ENCODE data around the gene KLK4. TPM values are rescaled to one million over a fixed set of nuclear protein-coding genes. Genes with fewer than 3 reads are reported as not detected.

The KLK4 gene
- total RNA-seq, 1 experiment from 2014 or later, result not detected

DNA sequence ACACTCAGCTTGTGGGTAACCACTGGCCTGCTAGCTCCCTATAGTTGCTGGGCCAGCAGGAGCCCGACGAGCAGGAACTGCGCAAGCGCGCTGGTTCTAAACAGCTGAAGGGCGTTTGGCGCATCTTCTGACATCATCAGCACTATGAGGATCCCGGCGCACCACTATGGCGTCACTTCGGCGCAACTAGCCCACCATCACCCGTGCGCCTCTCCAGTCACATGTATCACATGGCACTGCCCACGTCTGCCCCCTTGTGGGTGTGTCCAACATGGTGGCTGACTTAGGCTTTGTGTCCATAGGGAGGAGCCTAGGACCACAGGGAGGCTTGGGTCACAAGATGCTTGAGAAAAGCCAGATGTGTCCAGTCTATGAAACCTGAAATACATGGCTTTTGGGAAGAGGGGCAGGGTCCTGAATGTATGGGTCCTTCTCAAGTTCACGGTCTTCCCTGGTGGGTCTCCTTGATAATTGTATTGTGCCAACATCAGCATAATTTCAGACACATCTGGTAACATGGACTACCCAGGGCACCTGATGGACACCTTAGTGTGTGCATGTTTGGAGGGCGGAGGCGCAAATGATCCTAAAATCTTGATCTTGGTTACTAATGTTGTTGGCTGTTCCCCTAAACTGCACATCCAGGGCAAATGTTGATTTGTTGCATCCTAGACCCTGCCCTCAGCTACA lies 18.0 kb downstream of the KLK4 start:
- in situ Hi-C loops (cut with HindIII; ENCODE audit: low pct_unique_long_range_greater_than_20kb, low sequenced_read_pairs), result no loop called here

DNA sequence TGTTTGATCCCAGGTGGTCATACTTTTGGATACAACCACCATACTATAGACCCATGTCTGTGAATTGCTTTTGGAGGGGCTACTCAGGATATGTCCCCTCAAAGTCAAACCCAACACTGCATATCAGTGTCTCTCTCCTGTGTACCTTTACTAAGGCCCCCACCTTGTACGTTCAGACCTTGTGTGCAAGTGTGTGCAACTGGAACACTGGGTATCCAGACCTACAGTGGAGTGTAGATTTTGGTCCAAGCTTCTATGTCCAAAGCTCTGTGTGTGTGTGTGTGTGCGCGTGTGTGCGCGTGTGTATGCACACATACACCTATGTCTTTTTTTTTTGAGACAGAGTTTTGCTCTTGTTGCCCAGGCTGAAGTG lies 20.0 kb downstream of the KLK4 start:
- in situ Hi-C loops (cut with HindIII; ENCODE audit: low pct_unique_long_range_greater_than_20kb, low sequenced_read_pairs), result no loop called here

More for the DNA sequence above, 18.0 kb downstream of the KLK4 start:
- DNase-seq (ENCODE audit: low read depth), result no peak

DNA sequence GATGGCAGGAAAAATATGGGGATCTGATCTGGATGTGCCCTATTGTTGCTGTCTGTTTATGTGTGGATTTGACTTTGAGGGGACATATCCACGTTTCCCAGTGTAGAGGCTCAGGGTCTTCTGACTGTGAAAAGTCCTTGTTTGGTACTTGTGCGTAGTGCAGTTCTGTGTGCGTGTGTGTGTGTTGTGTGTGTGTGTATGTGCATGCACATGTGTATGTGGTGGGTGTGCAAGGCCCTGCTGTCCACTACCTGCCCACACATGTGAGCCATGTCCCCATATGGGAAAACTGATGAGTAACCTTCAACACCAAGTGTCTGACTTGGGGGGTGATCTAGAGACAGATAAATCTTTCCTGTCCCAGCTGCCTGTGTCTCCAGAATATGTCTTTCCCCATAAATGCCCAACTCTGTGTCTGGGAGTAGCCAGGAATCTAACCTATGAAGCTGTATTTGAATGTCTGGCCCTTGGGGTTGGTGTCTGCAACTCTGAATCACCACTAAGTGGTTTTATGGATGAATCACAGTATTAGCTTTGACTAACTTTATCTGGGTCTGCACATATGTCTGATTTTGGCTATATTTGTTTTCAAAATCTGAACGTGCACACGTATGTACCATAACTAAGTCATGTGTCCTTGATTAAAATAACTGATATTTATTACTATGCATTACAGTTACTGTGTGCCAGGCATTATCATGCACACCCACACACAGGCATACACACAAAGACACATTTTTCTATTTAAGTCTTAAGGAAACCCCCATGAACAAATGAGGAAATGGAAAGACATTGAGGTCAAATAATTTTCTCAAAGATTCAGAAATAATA lies 20.6 kb downstream of the KLK4 start:
- in situ Hi-C loops (cut with HindIII; ENCODE audit: low pct_unique_long_range_greater_than_20kb, low sequenced_read_pairs), result no loop called here
- DNase-seq (ENCODE audit: low read depth), result no peak

More for the DNA sequence above, 20.0 kb downstream of the KLK4 start:
- no peak for DNase-seq (ENCODE audit: low read depth)

- no peak for DNase-seq (ENCODE audit: low read depth)
- in situ Hi-C loops (cut with HindIII; ENCODE audit: low pct_unique_long_range_greater_than_20kb, low sequenced_read_pairs), result no loop called here
These were observed 21.6 kb downstream of the KLK4 start for GRCh38 chr19:50889638-50890037.

- in situ Hi-C loops (cut with HindIII; ENCODE audit: low pct_unique_long_range_greater_than_20kb, low sequenced_read_pairs), result no loop called here
- no peak for DNase-seq (ENCODE audit: low read depth)
These were observed 29.0 kb downstream of the KLK4 start for GRCh38 chr19:50882188-50882587.

DNA sequence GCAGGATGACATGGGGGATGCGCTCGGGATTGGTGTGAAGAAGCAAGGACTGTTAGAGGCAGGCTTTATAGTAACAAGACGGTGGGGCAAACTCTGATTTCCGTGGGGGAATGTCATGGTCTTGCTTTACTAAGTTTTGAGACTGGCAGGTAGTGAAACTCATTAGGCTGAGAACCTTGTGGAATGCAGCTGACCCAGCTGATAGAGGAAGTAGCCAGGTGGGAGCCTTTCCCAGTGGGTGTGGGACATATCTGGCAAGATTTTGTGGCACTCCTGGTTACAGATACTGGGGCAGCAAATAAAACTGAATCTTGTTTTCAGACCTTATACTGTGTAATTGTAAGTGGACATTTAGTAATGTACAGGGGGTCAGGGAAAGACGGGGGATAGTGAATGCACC lies 31.0 kb downstream of the KLK4 start:
- no peak for DNase-seq (ENCODE audit: low read depth)
- in situ Hi-C loops (cut with HindIII; ENCODE audit: low pct_unique_long_range_greater_than_20kb, low sequenced_read_pairs), result no loop called here

DNA sequence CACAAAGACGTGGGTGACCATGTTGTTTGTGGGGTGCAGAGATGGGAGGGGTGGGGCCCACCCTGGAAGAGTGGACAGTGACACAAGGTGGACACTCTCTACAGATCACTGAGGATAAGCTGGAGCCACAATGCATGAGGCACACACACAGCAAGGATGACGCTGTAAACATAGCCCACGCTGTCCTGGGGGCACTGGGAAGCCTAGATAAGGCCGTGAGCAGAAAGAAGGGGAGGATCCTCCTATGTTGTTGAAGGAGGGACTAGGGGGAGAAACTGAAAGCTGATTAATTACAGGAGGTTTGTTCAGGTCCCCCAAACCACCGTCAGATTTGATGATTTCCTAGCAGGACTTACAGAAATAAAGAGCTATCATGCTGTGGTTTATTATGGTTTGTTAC lies 32.3 kb downstream of the KLK4 start:
- in situ Hi-C loops (cut with HindIII; ENCODE audit: low pct_unique_long_range_greater_than_20kb, low sequenced_read_pairs), result no loop called here
- DNase-seq (ENCODE audit: low read depth), result no peak

DNA sequence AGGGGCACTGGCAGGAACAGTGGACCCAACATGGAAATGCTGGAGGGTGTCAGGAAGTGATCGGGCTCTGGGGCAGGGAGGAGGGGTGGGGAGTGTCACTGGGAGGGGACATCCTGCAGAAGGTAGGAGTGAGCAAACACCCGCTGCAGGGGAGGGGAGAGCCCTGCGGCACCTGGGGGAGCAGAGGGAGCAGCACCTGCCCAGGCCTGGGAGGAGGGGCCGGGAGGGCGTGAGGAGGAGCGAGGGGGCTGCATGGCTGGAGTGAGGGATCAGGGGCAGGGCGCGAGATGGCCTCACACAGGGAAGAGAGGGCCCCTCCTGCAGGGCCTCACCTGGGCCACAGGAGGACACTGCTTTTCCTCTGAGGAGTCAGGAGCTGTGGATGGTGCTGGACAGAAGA lies 33.9 kb downstream of the KLK4 start:
- in situ Hi-C loops (cut with HindIII; ENCODE audit: low pct_unique_long_range_greater_than_20kb, low sequenced_read_pairs), result no loop called here
- no peak for DNase-seq (ENCODE audit: low read depth)

GRCh38 chr19:50876456-50876855 lies 34.7 kb downstream of the KLK4 start:
- in situ Hi-C loops (cut with HindIII; ENCODE audit: low pct_unique_long_range_greater_than_20kb, low sequenced_read_pairs), result no loop called here
- DNase-seq (ENCODE audit: low read depth), result no peak

DNA sequence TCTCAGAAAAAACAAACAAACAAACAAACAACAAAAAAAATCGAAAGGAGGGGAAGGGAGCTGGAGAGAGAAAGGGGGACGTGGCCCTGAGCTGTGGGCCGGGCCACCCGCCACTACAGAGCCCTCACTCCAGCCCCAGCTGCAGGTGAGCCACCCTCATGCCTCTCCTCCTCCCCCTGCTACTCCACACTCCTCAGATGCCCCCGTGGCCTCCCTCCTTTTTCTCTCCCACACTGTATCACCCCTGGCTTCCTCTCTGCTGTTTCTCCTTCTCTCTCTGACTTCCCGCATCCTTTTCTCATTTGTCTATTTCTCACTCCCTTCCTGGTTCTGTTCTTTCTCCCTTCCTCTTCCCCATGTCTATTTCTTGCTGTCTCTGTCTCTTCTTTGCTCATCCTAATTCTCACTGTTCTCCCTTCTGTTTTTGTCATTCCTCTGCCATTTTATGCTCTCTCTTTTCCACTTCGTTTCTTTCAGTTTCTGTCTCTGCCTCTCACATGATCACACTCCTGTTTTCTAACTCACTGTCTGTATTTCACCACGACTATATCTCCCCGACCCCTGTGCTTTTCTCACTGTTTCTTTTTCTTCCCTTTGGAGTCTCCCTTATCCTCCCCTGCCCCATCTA lies 35.3 kb downstream of the KLK4 start:
- in situ Hi-C loops (cut with HindIII; ENCODE audit: low pct_unique_long_range_greater_than_20kb, low sequenced_read_pairs), result no loop called here

DNA sequence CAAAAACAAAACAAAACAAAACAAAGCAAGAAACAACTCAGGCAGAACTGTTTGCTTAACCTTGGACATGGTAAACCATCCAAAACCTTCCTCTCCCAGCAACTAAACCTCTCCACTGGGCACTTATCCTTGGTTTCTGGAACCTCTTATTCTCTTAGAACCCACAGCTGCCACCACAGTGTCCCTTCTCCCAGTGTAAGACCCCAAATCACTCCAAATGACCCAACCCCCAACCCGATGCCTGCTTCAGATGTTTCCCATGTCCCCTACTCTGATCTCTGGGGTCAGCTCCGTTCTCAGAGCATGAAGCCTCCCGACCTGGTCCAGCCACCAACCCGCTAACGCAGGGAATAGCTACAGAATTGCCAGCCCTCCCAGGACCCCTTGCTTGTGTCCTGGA lies 37.0 kb downstream of the KLK4 start:
- in situ Hi-C loops (cut with HindIII; ENCODE audit: low pct_unique_long_range_greater_than_20kb, low sequenced_read_pairs), result no loop called here
- DNase-seq (ENCODE audit: low read depth), result no peak

More for the DNA sequence above, 35.3 kb downstream of the KLK4 start:
- DNase-seq (ENCODE audit: low read depth), result no peak

GRCh38 chr19:50873056-50873455 lies 38.1 kb downstream of the KLK4 start, which contains the start of gene KLK2:
KLK2 (plus strand) TSS chr19:50873439; CDS start chr19:50873474, 35 bp downstream.
- DNase-seq (ENCODE audit: low read depth), result no peak
- in situ Hi-C loops (cut with HindIII; ENCODE audit: low pct_unique_long_range_greater_than_20kb, low sequenced_read_pairs), result no loop called here

DNA sequence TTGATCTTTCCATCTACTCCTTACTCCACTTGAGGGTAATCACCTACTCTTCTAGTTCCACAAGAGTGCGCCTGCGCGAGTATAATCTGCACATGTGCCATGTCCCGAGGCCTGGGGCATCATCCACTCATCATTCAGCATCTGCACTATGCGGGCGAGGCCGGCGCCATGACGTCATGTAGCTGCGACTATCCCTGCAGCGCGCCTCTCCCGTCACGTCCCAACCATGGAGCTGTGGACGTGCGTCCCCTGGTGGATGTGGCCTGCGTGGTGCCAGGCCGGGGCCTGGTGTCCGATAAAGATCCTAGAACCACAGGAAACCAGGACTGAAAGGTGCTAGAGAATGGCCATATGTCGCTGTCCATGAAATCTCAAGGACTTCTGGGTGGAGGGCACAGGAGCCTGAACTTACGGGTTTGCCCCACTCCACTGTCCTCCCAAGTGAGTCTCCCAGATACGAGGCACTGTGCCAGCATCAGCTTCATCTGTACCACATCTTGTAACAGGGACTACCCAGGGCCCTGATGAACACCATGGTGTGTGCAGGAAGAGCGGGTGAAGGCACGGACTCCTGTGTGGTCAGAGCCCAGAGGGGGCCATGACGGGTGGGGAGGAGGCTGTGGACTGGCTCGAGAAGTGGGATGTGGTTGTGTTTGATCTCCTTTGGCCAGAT lies 40.6 kb downstream of the KLK4 start:
- DNase-seq (ENCODE audit: low read depth), result no peak
- in situ Hi-C loops (cut with HindIII; ENCODE audit: low pct_unique_long_range_greater_than_20kb, low sequenced_read_pairs), result no loop called here

GRCh38 chr19:50869479-50869878 lies 41.7 kb downstream of the KLK4 start:
- in situ Hi-C loops (cut with HindIII; ENCODE audit: low pct_unique_long_range_greater_than_20kb, low sequenced_read_pairs), result no loop called here
- no peak for DNase-seq (ENCODE audit: low read depth)

- in situ Hi-C loops (cut with HindIII; ENCODE audit: low pct_unique_long_range_greater_than_20kb, low sequenced_read_pairs), result no loop called here
- no peak for DNase-seq (ENCODE audit: low read depth)
These were observed 49.5 kb downstream of the KLK4 start for GRCh38 chr19:50861496-50862286.

DNA sequence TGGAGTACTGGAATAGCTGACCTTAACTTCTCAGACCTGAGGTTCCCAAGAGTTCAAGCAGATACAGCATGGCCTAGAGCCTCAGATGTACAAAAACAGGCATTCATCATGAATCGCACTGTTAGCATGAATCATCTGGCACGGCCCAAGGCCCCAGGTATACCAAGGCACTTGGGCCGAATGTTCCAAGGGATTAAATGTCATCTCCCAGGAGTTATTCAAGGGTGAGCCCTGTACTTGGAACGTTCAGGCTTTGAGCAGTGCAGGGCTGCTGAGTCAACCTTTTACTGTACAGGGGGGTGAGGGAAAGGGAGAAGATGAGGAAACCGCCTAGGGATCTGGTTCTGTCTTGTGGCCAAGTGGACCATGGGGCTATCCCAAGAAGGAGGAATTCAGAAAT lies 50.2 kb downstream of the KLK4 start:
- in situ Hi-C loops (cut with HindIII; ENCODE audit: low pct_unique_long_range_greater_than_20kb, low sequenced_read_pairs), result no loop called here
- DNase-seq (ENCODE audit: low read depth), result no peak

- no peak for DNase-seq (ENCODE audit: low read depth)
- in situ Hi-C loops (cut with HindIII; ENCODE audit: low pct_unique_long_range_greater_than_20kb, low sequenced_read_pairs), result no loop called here
These were observed 51.3 kb downstream of the KLK4 start for GRCh38 chr19:50859849-50860248.

- in situ Hi-C loops (cut with HindIII; ENCODE audit: low pct_unique_long_range_greater_than_20kb, low sequenced_read_pairs), result no loop called here
- DNase-seq (ENCODE audit: low read depth), result no peak
These were observed 52.3 kb downstream of the KLK4 start for GRCh38 chr19:50858886-50859285.

Measured in Caki2 (cell line).